HG02571 (cell line): ENCODE results near the gene DMD.

Source experiments
- ATAC-seq: cut with Tn5 transposase; IDR thresholded peaks from one replicate; pipeline ENCODE4 v1.9.1; 2021; ENCODE audit warnings: mild to moderate bottlenecking, moderate library complexity; ENCODE audit not compliant: unreplicated experiment

DMD gene

DNA sequence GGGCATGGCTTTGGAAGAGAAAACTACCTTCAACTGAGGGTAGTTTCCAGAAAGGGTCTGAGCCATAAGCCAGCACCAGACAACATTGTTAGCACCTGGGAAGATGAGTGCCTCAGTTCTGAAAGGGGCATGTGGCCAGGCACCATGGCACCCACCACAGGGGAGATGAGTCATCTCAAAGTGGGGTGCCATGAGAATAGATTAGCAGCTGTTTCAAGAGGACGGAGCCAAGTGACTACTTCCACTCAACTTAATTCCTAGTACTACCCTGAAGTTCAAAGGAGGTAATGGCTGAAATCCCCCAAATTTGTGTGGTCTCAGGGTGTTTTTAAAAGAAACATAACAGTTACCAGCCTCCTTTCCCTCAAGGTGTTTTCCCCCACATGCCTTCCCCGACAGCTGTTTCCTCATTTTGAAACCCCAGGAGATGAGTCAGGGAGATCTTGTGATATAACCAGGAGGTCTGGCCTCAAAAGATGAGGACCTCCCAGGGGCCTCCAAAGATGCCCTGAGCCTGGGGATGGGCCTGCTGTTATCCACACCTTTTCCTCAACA is 2111.7 kb downstream of the DMD start:
- ATAC-seq: peak; percentile 74

DNA sequence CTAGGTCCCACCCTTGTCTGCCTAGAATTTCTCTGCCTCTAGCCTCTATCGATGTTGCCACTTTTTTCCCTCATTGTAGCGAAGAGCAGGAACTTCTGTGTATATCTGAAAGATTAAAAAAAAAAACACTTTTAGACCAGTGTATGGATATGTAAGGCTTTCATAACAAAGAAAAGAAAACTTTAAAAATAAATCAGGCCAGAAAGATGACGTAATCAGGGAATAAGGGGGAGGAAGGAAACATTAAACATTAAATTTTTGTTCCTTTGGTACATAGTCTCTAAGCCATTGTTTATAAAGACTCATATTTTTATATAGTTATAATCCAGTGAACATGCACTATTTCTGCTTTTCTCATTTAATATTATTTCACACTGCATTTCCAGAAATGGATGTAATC is 2113.3 kb downstream of the DMD start:
- no peak for ATAC-seq

DNA sequence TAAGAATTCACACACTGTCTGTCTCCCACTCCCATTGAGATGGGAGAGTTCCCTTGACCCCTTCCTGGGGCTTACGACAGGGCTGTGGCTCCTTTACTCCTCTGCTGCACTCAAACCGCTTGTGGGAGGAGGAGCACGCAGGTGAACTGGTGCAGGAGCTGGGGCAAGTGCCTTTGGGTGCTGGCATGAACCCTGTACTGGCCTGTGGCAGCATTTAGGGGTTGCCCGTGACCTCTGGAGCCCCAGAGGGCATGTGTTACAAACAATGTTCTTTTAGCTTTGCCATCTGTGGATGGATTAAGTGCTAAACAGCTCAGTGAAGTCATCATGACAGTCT is 2117.7 kb downstream of the DMD start:
- ATAC-seq: no peak

DNA sequence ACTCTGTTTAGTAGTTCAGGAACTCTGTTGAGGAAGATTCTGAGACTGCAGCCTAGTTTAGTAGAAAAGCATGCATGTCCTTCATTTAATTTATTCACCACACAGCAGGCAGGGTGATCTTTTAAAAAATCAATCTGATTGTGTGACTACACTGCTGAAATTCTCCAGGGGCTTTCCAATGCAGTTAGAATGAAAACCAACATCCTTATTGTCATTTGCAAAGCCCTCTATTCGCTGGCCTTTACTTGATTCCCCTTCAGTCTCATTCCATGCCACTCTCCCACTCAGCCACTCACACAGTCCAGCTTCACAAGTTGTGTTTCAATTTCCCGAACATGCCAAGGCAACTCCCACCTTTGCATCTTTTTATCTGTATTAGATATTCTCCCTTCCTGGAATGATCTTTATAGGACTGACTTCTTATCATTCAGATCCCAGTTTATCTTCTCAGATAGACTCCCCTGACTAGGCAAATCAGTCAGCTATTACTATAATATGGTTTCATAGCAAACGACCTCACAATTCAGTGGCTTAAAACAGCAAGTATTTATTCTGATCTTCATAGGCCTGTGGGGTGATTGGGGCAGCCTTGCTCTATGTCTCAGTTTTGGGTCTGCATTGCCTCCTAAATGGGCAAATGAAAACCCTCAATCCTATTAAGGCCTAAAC is 2118.2 kb downstream of the DMD start:
- no peak for ATAC-seq

DNA sequence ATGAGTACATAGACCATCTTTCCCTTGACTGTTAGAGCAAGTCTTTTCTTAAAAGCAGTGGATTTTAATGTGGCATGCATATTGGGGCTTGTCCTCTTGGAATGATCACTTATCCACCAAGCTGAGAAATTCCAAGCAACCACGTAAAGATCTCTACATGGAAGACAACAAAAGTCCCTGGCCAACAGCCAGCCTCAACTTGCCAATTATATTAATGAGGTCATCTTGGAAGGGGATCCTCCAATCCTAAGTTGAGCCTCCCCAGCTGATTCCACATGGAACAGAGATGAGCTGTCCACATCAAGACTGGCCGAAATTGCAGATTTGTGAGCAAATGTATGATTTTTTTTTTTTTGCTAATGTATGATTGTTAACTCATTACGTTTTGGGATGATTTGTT is 2118.9 kb downstream of the DMD start:
- no peak for ATAC-seq

DNA sequence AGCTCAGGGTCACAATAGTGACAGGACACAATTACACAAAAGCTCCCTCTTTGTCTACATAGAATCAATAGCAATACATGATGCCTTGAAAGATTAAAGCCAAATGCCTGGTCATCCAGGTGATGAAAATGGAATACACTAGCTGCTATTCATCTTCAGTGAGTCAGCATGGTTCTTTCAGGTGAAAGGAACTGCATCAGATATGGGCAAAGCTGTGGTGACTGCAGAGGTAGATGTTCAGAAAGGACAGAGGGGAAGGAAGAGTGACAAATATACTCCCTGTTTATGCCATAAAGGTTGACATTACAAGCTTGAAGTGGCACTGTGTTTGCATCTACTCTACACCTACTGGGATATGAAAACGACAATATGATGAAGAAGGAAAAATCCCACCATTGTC is 2119.5 kb downstream of the DMD start:
- ATAC-seq: no peak

DNA sequence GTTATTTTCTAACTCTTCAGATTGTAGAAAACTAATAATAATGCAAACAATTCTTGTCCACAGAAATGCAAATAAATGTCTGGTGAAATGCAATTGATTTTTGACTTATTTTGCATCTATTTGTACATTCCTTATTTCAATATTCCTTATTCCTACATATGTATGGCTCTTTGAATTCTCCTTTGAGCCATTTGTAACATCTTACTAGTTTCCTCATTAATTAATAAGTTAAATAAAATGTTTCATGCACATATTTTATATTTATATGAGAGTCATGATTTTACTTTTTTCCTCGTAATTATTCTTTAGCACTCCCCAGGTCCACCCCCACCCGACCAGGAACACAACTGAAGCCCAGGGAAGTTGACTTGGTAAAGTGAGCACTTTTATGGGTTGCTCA is 2136.8 kb downstream of the DMD start:
- no peak for ATAC-seq

DNA sequence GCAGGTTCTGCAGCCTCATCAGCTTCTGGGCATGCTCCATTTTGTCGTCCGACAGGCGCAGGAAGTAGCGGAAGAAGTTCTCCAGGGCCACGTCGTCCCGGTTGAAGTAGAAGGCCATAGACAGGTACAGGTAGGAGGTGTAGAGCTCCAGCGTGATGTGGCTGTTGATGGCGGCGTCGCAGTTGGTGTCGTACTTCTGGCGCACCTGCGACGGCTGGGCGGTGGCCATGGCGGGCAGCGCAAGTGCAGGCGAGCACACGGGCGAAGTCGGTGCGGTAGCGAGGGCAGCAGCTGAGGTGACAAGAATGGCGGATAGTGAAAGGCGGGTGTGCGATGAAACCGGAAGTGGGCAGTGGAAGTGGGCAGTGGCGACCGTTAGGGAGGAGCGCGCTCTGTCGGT is 2139.6 kb downstream of the DMD start, which contains the start of gene FTHL17:
FTHL17 (minus strand) TSS at position 317 of the 400 bp plus-strand sequence; CDS start at position 229, 88 bp downstream.
- no peak for ATAC-seq

DNA sequence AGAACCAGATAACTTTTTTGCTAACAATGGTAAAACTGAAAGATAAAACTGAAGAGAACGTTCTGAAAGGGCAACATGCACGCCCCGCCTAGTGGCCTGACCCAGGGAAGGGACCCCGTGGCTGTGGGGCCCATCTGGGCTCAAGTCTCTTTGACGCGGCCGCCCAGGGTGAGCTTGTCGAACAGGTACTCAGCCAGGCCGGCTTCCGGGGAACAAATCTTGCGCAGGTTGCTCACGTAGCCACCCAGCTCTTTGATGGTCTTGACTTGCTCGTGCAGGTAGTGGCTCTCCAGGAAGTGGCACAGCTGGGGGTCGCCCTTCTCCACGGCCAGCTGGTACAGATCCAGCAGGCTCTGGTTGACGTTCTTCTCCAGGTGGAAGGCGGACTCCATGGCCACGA is 2140.1 kb downstream of the DMD start:
- ATAC-seq: no peak

DNA sequence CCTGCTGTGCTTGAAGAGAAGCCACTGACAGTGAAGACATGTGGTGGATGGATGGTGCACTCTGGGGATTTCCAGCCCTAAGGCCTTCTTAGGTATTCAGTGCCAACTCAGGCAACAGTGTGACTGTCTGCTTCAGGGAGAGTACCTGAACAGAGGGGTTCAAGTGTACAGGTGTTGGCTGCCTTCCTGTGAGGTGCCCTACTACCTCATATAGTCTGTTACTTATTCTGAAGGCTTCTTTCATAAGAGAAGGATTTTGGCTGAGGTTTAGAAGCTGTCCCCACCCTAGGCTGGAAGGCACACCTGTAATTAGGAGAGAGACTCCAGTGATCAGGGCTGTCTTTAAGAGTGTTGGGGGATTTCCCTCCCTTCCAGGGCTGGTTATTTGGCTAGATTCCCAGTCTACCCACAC is 2141.3 kb downstream of the DMD start:
- peak; percentile 78 for ATAC-seq
